ENCODE measurements around the gene SLC38A9. TPM values are rescaled to one million over a fixed set of nuclear protein-coding genes. Genes with fewer than 3 reads are reported as not detected.

Gene SLC38A9
- polyA plus RNA-seq, 1 of the 3 experiments (the other 2 are of a cell fraction): 6.9 TPM

GRCh38 chr5:55682071-55682470, 30.1 kb downstream of the SLC38A9 start:
- Histone ChIP-seq H3K9ac (no peak overlapping the region), H3K9me2 (no peaks in the 10 kb centered on the region; the same call in 1 of the 2 replicates), H3K27ac (ENCODE audit: low read depth in 2 of 2, low read length in 1 of 2) (no peak overlapping the region), H3K9me3 (no peaks in the 10 kb centered on the region), H3K79me2 (ENCODE audit: insufficient read depth) (no peaks in the 10 kb centered on the region; the same call in 1 of the 2 replicates), H3K4me2 (no peak overlapping the region), H3K4me3 (ENCODE audit: low read depth in 2 of 2, low read length in 1 of 2) (no peak overlapping the region), H3K36me3 (replicated peaks in 1 of 2; ENCODE audit: control insufficient read depth in 1 of 2, insufficient read depth in 2 of 2, low read length in 1 of 2) (peaks cover 0 to 7% of the 10 kb centered on the region in 2 experiments), H3K27me3 (ENCODE audit: insufficient read depth) (no peaks in the 10 kb centered on the region), H4K20me1 (ENCODE audit: insufficient read depth) (no peaks in the 10 kb centered on the region), H3F3A (replicated peaks; ENCODE audit: insufficient read depth) (no peaks in the 10 kb centered on the region), H3K4me1 (ENCODE audit: control insufficient read depth in 1 of 2, insufficient read depth in 2 of 2, low read depth in 1 of 2, low read length in 1 of 2) (no peaks in the 10 kb centered on the region), H2AFZ (ENCODE audit: low read depth) (no peak overlapping the region)
- TF ChIP-seq RFX5 (IDR thresholded peaks at IDR 0.05; ENCODE audit: low read length) (no peak), EP300 (IDR thresholded peaks at IDR 0.05; ENCODE audit: borderline replicate concordance in 1 of 2, low read depth in 1 of 2, low read length in 1 of 2) (no peak), EZH2phosphoT487 (IDR thresholded peaks at IDR 0.05; ENCODE audit: borderline replicate concordance, low read depth) (no peak), FOSL2 (IDR thresholded peaks at IDR 0.05; ENCODE audit: borderline replicate concordance, low read depth) (no peak), RXRA (IDR thresholded peaks at IDR 0.05; ENCODE audit: borderline replicate concordance, low read depth) (no peak), FOXJ3 (CRISPR knock-in tag; IDR thresholded peaks at IDR 0.05) (no peak), TAF1 (IDR thresholded peaks at IDR 0.05; ENCODE audit: borderline replicate concordance, low read depth, low read length) (no peak), ELF1 (IDR thresholded peaks at IDR 0.05) (no peak)
- TF ChIP-seq, protein P1, sequence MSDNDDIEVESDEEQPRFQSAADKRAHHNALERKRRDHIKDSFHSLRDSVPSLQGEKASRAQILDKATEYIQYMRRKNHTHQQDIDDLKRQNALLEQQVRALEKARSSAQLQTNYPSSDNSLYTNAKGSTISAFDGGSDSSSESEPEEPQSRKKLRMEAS (IDR thresholded peaks at IDR 0.05; ENCODE audit: low read depth): no peak
- TF ChIP-seq, protein P2, sequence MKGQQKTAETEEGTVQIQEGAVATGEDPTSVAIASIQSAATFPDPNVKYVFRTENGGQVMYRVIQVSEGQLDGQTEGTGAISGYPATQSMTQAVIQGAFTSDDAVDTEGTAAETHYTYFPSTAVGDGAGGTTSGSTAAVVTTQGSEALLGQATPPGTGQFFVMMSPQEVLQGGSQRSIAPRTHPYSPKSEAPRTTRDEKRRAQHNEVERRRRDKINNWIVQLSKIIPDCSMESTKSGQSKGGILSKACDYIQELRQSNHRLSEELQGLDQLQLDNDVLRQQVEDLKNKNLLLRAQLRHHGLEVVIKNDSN (IDR thresholded peaks at IDR 0.05; ENCODE audit: borderline replicate concordance, low read depth): no peak
- TF ChIP-seq, protein P3, sequence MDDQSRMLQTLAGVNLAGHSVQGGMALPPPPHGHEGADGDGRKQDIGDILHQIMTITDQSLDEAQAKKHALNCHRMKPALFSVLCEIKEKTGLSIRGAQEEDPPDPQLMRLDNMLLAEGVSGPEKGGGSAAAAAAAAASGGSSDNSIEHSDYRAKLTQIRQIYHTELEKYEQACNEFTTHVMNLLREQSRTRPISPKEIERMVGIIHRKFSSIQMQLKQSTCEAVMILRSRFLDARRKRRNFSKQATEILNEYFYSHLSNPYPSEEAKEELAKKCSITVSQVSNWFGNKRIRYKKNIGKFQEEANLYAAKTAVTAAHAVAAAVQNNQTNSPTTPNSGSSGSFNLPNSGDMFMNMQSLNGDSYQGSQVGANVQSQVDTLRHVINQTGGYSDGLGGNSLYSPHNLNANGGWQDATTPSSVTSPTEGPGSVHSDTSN (IDR thresholded peaks at IDR 0.05): no peak
- ChIA-PET POLR2A (no interaction called here), CTCF (no interaction called here)
- DNase-seq: no peak
- WGBS (ENCODE audit: low lambda C conversion rate): 92% methylated on average over 1 of the region's 1 CpG

DNA sequence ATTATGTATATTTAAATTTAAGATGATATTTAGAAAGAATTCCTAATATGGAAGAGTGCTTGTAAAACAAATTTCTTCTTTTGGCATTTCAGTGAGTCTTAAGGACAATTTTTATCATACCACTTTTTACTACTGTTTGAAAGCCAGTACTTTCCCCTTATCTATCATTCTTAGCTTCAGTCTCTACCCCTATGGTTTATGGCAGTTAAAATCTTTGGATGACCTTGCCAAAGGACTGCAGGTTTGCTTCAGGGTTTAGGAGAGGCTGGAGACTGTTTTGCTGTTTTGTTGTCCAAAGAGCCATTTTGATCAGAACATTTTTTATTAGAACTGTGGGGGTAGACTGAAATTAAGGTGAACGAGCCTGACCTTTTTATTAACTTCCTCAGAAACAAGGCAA, 30.8 kb downstream of the SLC38A9 start:
- no peaks in the 10 kb centered on the region for H3F3A ChIP-seq (replicated peaks; ENCODE audit: insufficient read depth)
- H3K9ac ChIP-seq: no peak overlapping the region
- no peak overlapping the region for H2AFZ ChIP-seq (ENCODE audit: low read depth)
- H3K27me3 ChIP-seq (ENCODE audit: insufficient read depth): no peaks in the 10 kb centered on the region
- no peaks in the 10 kb centered on the region for H4K20me1 ChIP-seq (ENCODE audit: insufficient read depth)
- 88% methylated on average over 1 of the region's 1 CpG for WGBS (ENCODE audit: low lambda C conversion rate)
- no peaks in the 10 kb centered on the region; the same call in 1 of the 2 replicates for H3K79me2 ChIP-seq (ENCODE audit: insufficient read depth)
- no peaks in the 10 kb centered on the region; the same call in 1 of the 2 replicates for H3K9me2 ChIP-seq
- peaks cover 0 to 1% of the 10 kb centered on the region in 2 experiments for H3K36me3 ChIP-seq (replicated peaks in 1 of 2; ENCODE audit: control insufficient read depth in 1 of 2, insufficient read depth in 2 of 2, low read length in 1 of 2)
- POLR2A ChIA-PET: no interaction called here
- no peak for DNase-seq
- no peak overlapping the region for H3K4me3 ChIP-seq (ENCODE audit: low read depth in 2 of 2, low read length in 1 of 2)
- CTCF ChIA-PET: interaction anchor here (0.6 to 1.1 kb wide), 2 partner anchors 11 to 312 kb away, joined by 3 to 5 read pairs; no protein-coding TSS in a partner anchor
- H3K9me3 ChIP-seq: no peaks in the 10 kb centered on the region
- H3K4me1 ChIP-seq (ENCODE audit: control insufficient read depth in 1 of 2, insufficient read depth in 2 of 2, low read depth in 1 of 2, low read length in 1 of 2): no peaks in the 10 kb centered on the region
- H3K4me2 ChIP-seq: no peak overlapping the region
- no peak overlapping the region for H3K27ac ChIP-seq (ENCODE audit: low read depth in 2 of 2, low read length in 1 of 2)
- TF ChIP-seq JUND (IDR thresholded peaks at IDR 0.05) (no peak), EP300 (IDR thresholded peaks at IDR 0.05; ENCODE audit: borderline replicate concordance in 1 of 2, low read depth in 1 of 2, low read length in 1 of 2) (no peak), GATA2 (CRISPR knock-in tag; IDR thresholded peaks at IDR 0.05) (no peak), POLR2AphosphoS5 (IDR thresholded peaks at IDR 0.05; ENCODE audit: low read depth, low read length) (no peak)
- TF ChIP-seq, protein P4, sequence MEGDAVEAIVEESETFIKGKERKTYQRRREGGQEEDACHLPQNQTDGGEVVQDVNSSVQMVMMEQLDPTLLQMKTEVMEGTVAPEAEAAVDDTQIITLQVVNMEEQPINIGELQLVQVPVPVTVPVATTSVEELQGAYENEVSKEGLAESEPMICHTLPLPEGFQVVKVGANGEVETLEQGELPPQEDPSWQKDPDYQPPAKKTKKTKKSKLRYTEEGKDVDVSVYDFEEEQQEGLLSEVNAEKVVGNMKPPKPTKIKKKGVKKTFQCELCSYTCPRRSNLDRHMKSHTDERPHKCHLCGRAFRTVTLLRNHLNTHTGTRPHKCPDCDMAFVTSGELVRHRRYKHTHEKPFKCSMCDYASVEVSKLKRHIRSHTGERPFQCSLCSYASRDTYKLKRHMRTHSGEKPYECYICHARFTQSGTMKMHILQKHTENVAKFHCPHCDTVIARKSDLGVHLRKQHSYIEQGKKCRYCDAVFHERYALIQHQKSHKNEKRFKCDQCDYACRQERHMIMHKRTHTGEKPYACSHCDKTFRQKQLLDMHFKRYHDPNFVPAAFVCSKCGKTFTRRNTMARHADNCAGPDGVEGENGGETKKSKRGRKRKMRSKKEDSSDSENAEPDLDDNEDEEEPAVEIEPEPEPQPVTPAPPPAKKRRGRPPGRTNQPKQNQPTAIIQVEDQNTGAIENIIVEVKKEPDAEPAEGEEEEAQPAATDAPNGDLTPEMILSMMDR (IDR thresholded peaks at IDR 0.05): no peak
- TF ChIP-seq, protein P5, sequence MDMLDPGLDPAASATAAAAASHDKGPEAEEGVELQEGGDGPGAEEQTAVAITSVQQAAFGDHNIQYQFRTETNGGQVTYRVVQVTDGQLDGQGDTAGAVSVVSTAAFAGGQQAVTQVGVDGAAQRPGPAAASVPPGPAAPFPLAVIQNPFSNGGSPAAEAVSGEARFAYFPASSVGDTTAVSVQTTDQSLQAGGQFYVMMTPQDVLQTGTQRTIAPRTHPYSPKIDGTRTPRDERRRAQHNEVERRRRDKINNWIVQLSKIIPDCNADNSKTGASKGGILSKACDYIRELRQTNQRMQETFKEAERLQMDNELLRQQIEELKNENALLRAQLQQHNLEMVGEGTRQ (IDR thresholded peaks at IDR 0.05; ENCODE audit: borderline replicate concordance, low read depth, low read length): no peak
- TF ChIP-seq, protein P6, sequence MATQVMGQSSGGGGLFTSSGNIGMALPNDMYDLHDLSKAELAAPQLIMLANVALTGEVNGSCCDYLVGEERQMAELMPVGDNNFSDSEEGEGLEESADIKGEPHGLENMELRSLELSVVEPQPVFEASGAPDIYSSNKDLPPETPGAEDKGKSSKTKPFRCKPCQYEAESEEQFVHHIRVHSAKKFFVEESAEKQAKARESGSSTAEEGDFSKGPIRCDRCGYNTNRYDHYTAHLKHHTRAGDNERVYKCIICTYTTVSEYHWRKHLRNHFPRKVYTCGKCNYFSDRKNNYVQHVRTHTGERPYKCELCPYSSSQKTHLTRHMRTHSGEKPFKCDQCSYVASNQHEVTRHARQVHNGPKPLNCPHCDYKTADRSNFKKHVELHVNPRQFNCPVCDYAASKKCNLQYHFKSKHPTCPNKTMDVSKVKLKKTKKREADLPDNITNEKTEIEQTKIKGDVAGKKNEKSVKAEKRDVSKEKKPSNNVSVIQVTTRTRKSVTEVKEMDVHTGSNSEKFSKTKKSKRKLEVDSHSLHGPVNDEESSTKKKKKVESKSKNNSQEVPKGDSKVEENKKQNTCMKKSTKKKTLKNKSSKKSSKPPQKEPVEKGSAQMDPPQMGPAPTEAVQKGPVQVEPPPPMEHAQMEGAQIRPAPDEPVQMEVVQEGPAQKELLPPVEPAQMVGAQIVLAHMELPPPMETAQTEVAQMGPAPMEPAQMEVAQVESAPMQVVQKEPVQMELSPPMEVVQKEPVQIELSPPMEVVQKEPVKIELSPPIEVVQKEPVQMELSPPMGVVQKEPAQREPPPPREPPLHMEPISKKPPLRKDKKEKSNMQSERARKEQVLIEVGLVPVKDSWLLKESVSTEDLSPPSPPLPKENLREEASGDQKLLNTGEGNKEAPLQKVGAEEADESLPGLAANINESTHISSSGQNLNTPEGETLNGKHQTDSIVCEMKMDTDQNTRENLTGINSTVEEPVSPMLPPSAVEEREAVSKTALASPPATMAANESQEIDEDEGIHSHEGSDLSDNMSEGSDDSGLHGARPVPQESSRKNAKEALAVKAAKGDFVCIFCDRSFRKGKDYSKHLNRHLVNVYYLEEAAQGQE (IDR thresholded peaks at IDR 0.05; ENCODE audit: low read depth, low read length): no peak
